ENCODE data around the gene HINFP. TPM values are rescaled to one million over a fixed set of nuclear protein-coding genes. Genes with fewer than 3 reads are reported as not detected.

Gene HINFP
- total and polyA plus RNA-seq, 9 of the 15 experiments (the other 6 are each of a cell fraction or from before 2014, with no cell fraction given): 13.8 to 34.1 (median 22.5) TPM

- TF ChIP-seq ZNF740 (CRISPR knock-in tag; IDR thresholded peaks at IDR 0.05) (no peak), ZNF740 (tag; IDR thresholded peaks at IDR 0.05) (no peak), ZZZ3 (IDR thresholded peaks at IDR 0.05) (no peak), SRSF7 (optimal IDR thresholded peaks at IDR 0.05; ENCODE audit: low read depth, low read length) (no peak), CREB5 (CRISPR knock-in tag; IDR thresholded peaks at IDR 0.05) (0 out of 2 replicates have a peak, but pooled peaks have one; percentile 33), CHD2 (IDR thresholded peaks at IDR 0.05; ENCODE audit: low read depth, low read length) (no peak), ZNF146 (CRISPR knock-in tag; IDR thresholded peaks at IDR 0.05; ENCODE audit: unreplicated experiment) (no peak), ELK1 (CRISPR knock-in tag; IDR thresholded peaks at IDR 0.05) (no peak), HDAC3 (IDR thresholded peaks at IDR 0.05; ENCODE audit: borderline replicate concordance, partially characterized antibody) (no peak), ZNF311 (CRISPR knock-in tag; IDR thresholded peaks at IDR 0.05) (peak; percentile 58; the same call in 1 of the 2 replicates), FOXP1 (CRISPR knock-in tag; IDR thresholded peaks at IDR 0.05) (no peak), ZNF12 (CRISPR knock-in tag; IDR thresholded peaks at IDR 0.05) (no peak), CBFA2T2 (conservative IDR thresholded peaks at IDR 0.05) (peak; percentile 65), FOXJ3 (CRISPR knock-in tag; IDR thresholded peaks at IDR 0.05) (no peak), KDM4B (IDR thresholded peaks at IDR 0.05; ENCODE audit: borderline replicate concordance in 2 of 2, low read depth in 1 of 2) (no peak; a peak in 1 of 4 replicates), GATAD2A (IDR thresholded peaks at IDR 0.05) (no peak), ZNF699 (CRISPR knock-in tag; IDR thresholded peaks at IDR 0.05; ENCODE audit: insufficient replicate concordance) (no peak), AFF4 (CRISPR knock-in tag; IDR thresholded peaks at IDR 0.05) (no peak), YBX1 (IDR thresholded peaks at IDR 0.05) (no peak), NFE2 (IDR thresholded peaks at IDR 0.05; ENCODE audit: low read depth) (no peak), CBFA2T3 (IDR thresholded peaks at IDR 0.05) (no peak)
These were observed 19.5 kb upstream of the HINFP start, which contains the start of gene DPAGT1 (continued) for GRCh38 chr11:119101759-119102423.
